ENCODE results near the gene FAM200A. TPM values are rescaled to one million over a fixed set of nuclear protein-coding genes. Genes with fewer than 3 reads are reported as not detected.

FAM200A gene
- total and polyA plus RNA-seq, 2 of the 13 experiments (the other 11 are each of a cell fraction or from before 2014, with no cell fraction given) = 4.7 to 6.3 TPM

- TF ChIP-seq ZBTB21 (CRISPR knock-in tag; IDR thresholded peaks at IDR 0.05) (peak; percentile 100), ZNF609 (CRISPR knock-in tag; IDR thresholded peaks at IDR 0.05; ENCODE audit: borderline replicate concordance) (peak; percentile 19; the same call in 1 of the 2 replicates), ARID5B (CRISPR knock-in tag; IDR thresholded peaks at IDR 0.05) (peak; percentile 66), ZBTB49 (CRISPR knock-in tag; IDR thresholded peaks at IDR 0.05; ENCODE audit: borderline replicate concordance) (0 out of 2 replicates have a peak, but pooled peaks have one; percentile 33), GMEB1 (CRISPR knock-in tag; IDR thresholded peaks at IDR 0.05; ENCODE audit: borderline replicate concordance) (peak; percentile 66), ZSCAN9 (CRISPR knock-in tag; IDR thresholded peaks at IDR 0.05; ENCODE audit: borderline replicate concordance) (peak; percentile 91; the same call in 1 of the 2 replicates), ZNF274 (CRISPR knock-in tag; IDR thresholded peaks at IDR 0.05) (peak; percentile 56; the same call in 1 of the 2 replicates), SOX5 (CRISPR knock-in tag; IDR thresholded peaks at IDR 0.05; ENCODE audit: borderline replicate concordance) (peak; percentile 53; the same call in 1 of the 2 replicates), IRF9 (CRISPR knock-in tag; IDR thresholded peaks at IDR 0.05; ENCODE audit: borderline replicate concordance) (peak; percentile 51; the same call in 1 of the 2 replicates), ARNT2 (CRISPR knock-in tag; IDR thresholded peaks at IDR 0.05; ENCODE audit: low read depth) (peak; percentile 42; the same call in 1 of the 2 replicates), SPEN (CRISPR knock-in tag; IDR thresholded peaks at IDR 0.05; ENCODE audit: low read depth) (peak; percentile 94), YEATS4 (CRISPR knock-in tag; IDR thresholded peaks at IDR 0.05; ENCODE audit: borderline replicate concordance) (peak; percentile 72; the same call in 1 of the 2 replicates), SOX6 (IDR thresholded peaks at IDR 0.05) (no peak), SOX6 (CRISPR knock-in tag; IDR thresholded peaks at IDR 0.05) (peak; percentile 62; the same call in 1 of the 2 replicates)
Measured at GRCh38 chr7:99551767-99552463, at the start of gene FAM200A (continued).

All from HepG2 (cell line).